Stomach (tissue), 9 donors: ENCODE results near the gene LRP3. TPM values are rescaled to one million over a fixed set of nuclear protein-coding genes. Genes with fewer than 3 reads are reported as not detected.

Experiments
- DNase-seq, 2 donors: peaks; one replicate each; pipeline versions ENCODE4 v3.0.0 to v3.0.0-alpha.2; 2013 to 2019
- H3K27ac ChIP-seq, 5 donors: fragments of 200-600 bp in 4 of 5; sonication (generic) in 4 of 5; one replicate each; pipeline ENCODE4 v1.5.1; 2013 to 2019; ENCODE audit warnings: mild to moderate bottlenecking in 1 of 5, moderate library complexity in 1 of 5
- H3K27me3 ChIP-seq, 3 donors: fragments of 200-600 bp; sonication (generic); one replicate each; pipeline ENCODE4 v1.5.1; 2017 to 2019; ENCODE audit warnings: mixed run types in 1 of 3
- H3K36me3 ChIP-seq, 4 donors: fragments of 200-600 bp; sonication (generic); 1 replicate in 3 of 4; 2 replicates in 1 of 4; pipeline ENCODE4 v1.5.1; 2016 to 2019
- H3K4me1 ChIP-seq, 4 donors: fragments of 200-600 bp; sonication (generic); one replicate each; pipeline ENCODE4 v1.5.1; 2016 to 2019
- H3K4me3 ChIP-seq, 4 donors: fragments of 200-600 bp; sonication (generic) in 3 of 4; one replicate each; pipeline ENCODE4 v1.5.1; 2016 to 2019; ENCODE audit warnings: mild to moderate bottlenecking in 1 of 4
- H3K9me3 ChIP-seq, 4 donors: fragments of 200-600 bp; sonication (generic); one replicate each; pipeline ENCODE4 v1.5.1; 2016 to 2019
- CTCF ChIP-seq, 7 experiments: fragments of 450-650 bp in 4 of 7; fragments of 200-600 bp in 3 of 7; sonication (generic) in 3 of 7; IDR thresholded peaks; one replicate each; pipeline ENCODE4 v1.5.1; 2016 to 2019; ENCODE audit warnings: antibody characterized with exemption in 7 of 7, control low read depth in 2 of 7, mild to moderate bottlenecking in 1 of 7
- EP300 ChIP-seq: sonication (generic); formaldehyde crosslinking; IDR thresholded peaks from one replicate; pipeline ENCODE4 v1.6.1; 2017; ENCODE audit warnings: antibody characterized with exemption
- POLR2A ChIP-seq, 4 donors: fragments of 450-650 bp; IDR thresholded peaks; one replicate each; pipeline ENCODE4 v1.6.1; 2016; ENCODE audit warnings: antibody characterized with exemption in 4 of 4, control low read depth in 2 of 4, mild to moderate bottlenecking in 1 of 4, moderate library complexity in 1 of 4
- POLR2AphosphoS5 ChIP-seq, 3 donors: sonication (generic); formaldehyde crosslinking; IDR thresholded peaks; one replicate each; pipeline ENCODE4 v1.6.1; 2016; ENCODE audit warnings: antibody characterized with exemption in 3 of 3
- WGBS, 5 donors: extraction: QIAGEN DNeasy Blood & Tissue Kit in 3 of 5; methylation state at CpG; one replicate each; pipeline versions ENCODE4 v1.1.5 to v1.1.7; 2013 to 2018; 5-methylcytosine and 5-hydroxymethylcytosine counted together
- intact Hi-C: fragments of 100-400 bp; cut with DNase I; formaldehyde crosslinking; loops from one replicate; pipeline ENCODE4 v1.15.1; 2023; ENCODE audit warnings: low total_unique reads
- polyA plus RNA-seq, 3 donors: library from polyadenylated mRNA; stranded (reverse); fragments of 200-250 nt; gene quantifications; one replicate each; pipeline ENCODE4 v1.2.3, GENCODE V29; 2013
- total RNA-seq, 5 donors: library from RNA; depleted of rRNA; stranded (reverse); fragments of >200 nt; gene quantifications; one replicate each; pipeline versions ENCODE4 v1.1.0 to v1.2.3, GENCODE V29; 2014 to 2016
- donor health status: healthy with polysubstance abuse.
- donor health status: Bipolar disorder and iron deficiency.
- donor health status: healthy.

LRP3 gene
- total and polyA plus RNA-seq, 8 donors = 7.5 to 26.6 (median 12.8) TPM

- TF ChIP-seq CTCF (IDR thresholded peaks at IDR 0.05) = no peak
- TF ChIP-seq POLR2AphosphoS5 (IDR thresholded peaks at IDR 0.05) = no peak
- TF ChIP-seq EP300 = no peak
- TF ChIP-seq POLR2A (IDR thresholded peaks at IDR 0.05) = no peak
- H3K4me3 ChIP-seq = no peak overlapping the region
- H3K9me3 ChIP-seq = peaks cover 0 to 2% (median 0%) of the 10 kb centered on the region in 4 donors
- H3K27me3 ChIP-seq = peaks cover 0 to 38% (median 0%) of the 10 kb centered on the region in 3 donors
- H3K27ac ChIP-seq = no peak overlapping the region
- no peaks in the 10 kb centered on the region for H3K36me3 ChIP-seq
- WGBS, 5 donors = 57 to 92% (median 66%) methylated on average over 5 to 12 of the region's 12 CpGs
- intact Hi-C loops = no loop called here
- peaks cover 0 to 16% (median 0%) of the 10 kb centered on the region in 4 donors for H3K4me1 ChIP-seq
- DNase-seq = no peak
These were observed 56.9 kb downstream of the LRP3 start for GRCh38 chr19:33251076-33251475.

GRCh38 chr19:33251526-33252090 lies 57.5 kb downstream of the LRP3 start:
- WGBS, 5 donors = 72 to 87% (median 80%) methylated on average over 13 to 17 of the region's 17 CpGs
- Histone ChIP-seq H3K36me3 (no peaks in the 10 kb centered on the region), H3K27ac (no peak overlapping the region), H3K9me3 (no peaks in the 10 kb centered on the region), H3K27me3 (peaks cover 0 to 38% (median 0%) of the 10 kb centered on the region in 3 donors), H3K4me1 (peaks cover 0 to 16% (median 0%) of the 10 kb centered on the region in 4 donors), H3K4me3 (no peak overlapping the region)
- no peak for DNase-seq
- intact Hi-C loops = no loop called here
- no peak for TF ChIP-seq CTCF (IDR thresholded peaks at IDR 0.05)

GRCh38 chr19:33252418-33252962 lies 58.4 kb downstream of the LRP3 start:
- Histone ChIP-seq H3K36me3 (no peaks in the 10 kb centered on the region), H3K4me1 (peaks cover 0 to 16% (median 0%) of the 10 kb centered on the region in 4 donors), H3K4me3 (no peak overlapping the region), H3K27me3 (peaks cover 0 to 38% (median 0%) of the 10 kb centered on the region in 3 donors), H3K27ac (no peak overlapping the region), H3K9me3 (peaks cover 0 to 3% (median 2%) of the 10 kb centered on the region in 4 donors)
- 85 to 95% (median 91%) methylated on average over 4 of the region's 4 CpGs for WGBS, 5 donors
- TF ChIP-seq POLR2A (IDR thresholded peaks at IDR 0.05) (no peak), CTCF (IDR thresholded peaks at IDR 0.05) (no peak), EP300 (no peak), POLR2AphosphoS5 (IDR thresholded peaks at IDR 0.05) (no peak)
- DNase-seq = no peak
- intact Hi-C loops = no loop called here

GRCh38 chr19:33252971-33253370 lies 58.8 kb downstream of the LRP3 start:
- Histone ChIP-seq H3K4me3 (no peak overlapping the region), H3K27me3 (peaks cover 0 to 38% (median 0%) of the 10 kb centered on the region in 3 donors), H3K9me3 (peaks cover 0 to 7% (median 6%) of the 10 kb centered on the region in 4 donors), H3K36me3 (no peaks in the 10 kb centered on the region), H3K4me1 (peaks cover 0 to 16% (median 0%) of the 10 kb centered on the region in 4 donors), H3K27ac (no peak overlapping the region)
- DNase-seq = no peak
- intact Hi-C loops = no loop called here
- no peak for TF ChIP-seq CTCF (IDR thresholded peaks at IDR 0.05)
- TF ChIP-seq EP300 = no peak
- 80 to 90% (median 84%) methylated on average over 6 to 8 of the region's 8 CpGs for WGBS, 5 donors
